Measurements from ENCODE around the gene POR. TPM values are rescaled to one million over a fixed set of nuclear protein-coding genes. Genes with fewer than 3 reads are reported as not detected.

Gene POR
- total and polyA plus RNA-seq, 2 of the 13 experiments (the other 11 are each of a cell fraction or from before 2014, with no cell fraction given) = 145 to 266 TPM

GRCh38 chr7:75994388-75995051 is 79.6 kb downstream of the POR start, which contains the start of gene TMEM120A (continued):
- TF ChIP-seq ZNF687 (CRISPR knock-in tag; IDR thresholded peaks at IDR 0.05) = peak; percentile 83
- TF ChIP-seq ZFP62 (CRISPR knock-in tag; IDR thresholded peaks at IDR 0.05) = no peak
- TF ChIP-seq ZFP36L2 (CRISPR knock-in tag; IDR thresholded peaks at IDR 0.05) = no peak
- TF ChIP-seq PITX1 (CRISPR knock-in tag; IDR thresholded peaks at IDR 0.05) = no peak
- no peak; the same call in 1 of the 2 replicates for TF ChIP-seq ZKSCAN1 (IDR thresholded peaks at IDR 0.05; ENCODE audit: low read length)
- TF ChIP-seq GPBP1L1 (CRISPR knock-in tag; IDR thresholded peaks at IDR 0.05) = no peak
- TF ChIP-seq ZNF30 (CRISPR knock-in tag; IDR thresholded peaks at IDR 0.05) = no peak
- peak; percentile 14; the same call in 1 of the 2 replicates for TF ChIP-seq ZNF232 (CRISPR knock-in tag; IDR thresholded peaks at IDR 0.05; ENCODE audit: borderline replicate concordance)
- TF ChIP-seq ONECUT2 (CRISPR knock-in tag; IDR thresholded peaks at IDR 0.05) = no peak
- TF ChIP-seq MZF1 (CRISPR knock-in tag; IDR thresholded peaks at IDR 0.05; ENCODE audit: borderline replicate concordance) = 0 out of 2 replicates have a peak, but pooled peaks have one; percentile 51
- no peak for TF ChIP-seq GMEB2 (CRISPR knock-in tag; IDR thresholded peaks at IDR 0.05; ENCODE audit: low read depth)
- TF ChIP-seq THYN1 (CRISPR knock-in tag; IDR thresholded peaks at IDR 0.05; ENCODE audit: borderline replicate concordance, low read depth) = no peak
- peak; percentile 44; the same call in 1 of the 2 replicates for TF ChIP-seq ETV5 (CRISPR knock-in tag; IDR thresholded peaks at IDR 0.05; ENCODE audit: borderline replicate concordance)
- no peak for TF ChIP-seq PAF1 (CRISPR knock-in tag; IDR thresholded peaks at IDR 0.05)
- TF ChIP-seq ZBTB49 (CRISPR knock-in tag; IDR thresholded peaks at IDR 0.05; ENCODE audit: borderline replicate concordance) = no peak; the same call in 1 of the 2 replicates
- peak; percentile 73; the same call in 1 of the 2 replicates for TF ChIP-seq ZNF768 (CRISPR knock-in tag; IDR thresholded peaks at IDR 0.05)
- no peak for TF ChIP-seq FOXA3 (CRISPR knock-in tag; IDR thresholded peaks at IDR 0.05)
